IPS-20b (cell line): Measurements from ENCODE around the gene TXNDC5.

Source experiments
- H3K27ac ChIP-seq: one replicate; pipeline ENCODE4 v1.5.1; 2013; ENCODE audit warnings: low read length
- H3K27me3 ChIP-seq: 2 replicates; pipeline ENCODE4 v1.6.1; 2013; ENCODE audit warnings: mild to moderate bottlenecking, low read length, inconsistent platforms; ENCODE audit not compliant: insufficient read depth
- H3K36me3 ChIP-seq: 2 replicates; pipeline ENCODE4 v1.6.1; 2013; ENCODE audit warnings: low read depth, mild to moderate bottlenecking, inconsistent platforms, low read length, moderate library complexity; ENCODE audit not compliant: insufficient read depth
- H3K4me1 ChIP-seq: 2 replicates; pipeline ENCODE4 v1.6.1; 2013; ENCODE audit warnings: mild to moderate bottlenecking, control low read depth, inconsistent platforms, low read length, moderate library complexity; ENCODE audit not compliant: insufficient read depth
- H3K4me3 ChIP-seq: 2 replicates; pipeline ENCODE4 v1.5.1; 2013; ENCODE audit warnings: mild to moderate bottlenecking, low read length, inconsistent platforms
- H3K9ac ChIP-seq: 2 replicates; pipeline ENCODE4 v1.6.1; 2013; ENCODE audit warnings: low read depth, mild to moderate bottlenecking, inconsistent platforms, low read length, moderate library complexity
- H3K9me3 ChIP-seq: 2 replicates; pipeline ENCODE4 v1.6.1; 2013; ENCODE audit warnings: mild to moderate bottlenecking, low read depth, low read length, inconsistent platforms; ENCODE audit not compliant: insufficient read depth

Gene TXNDC5

DNA sequence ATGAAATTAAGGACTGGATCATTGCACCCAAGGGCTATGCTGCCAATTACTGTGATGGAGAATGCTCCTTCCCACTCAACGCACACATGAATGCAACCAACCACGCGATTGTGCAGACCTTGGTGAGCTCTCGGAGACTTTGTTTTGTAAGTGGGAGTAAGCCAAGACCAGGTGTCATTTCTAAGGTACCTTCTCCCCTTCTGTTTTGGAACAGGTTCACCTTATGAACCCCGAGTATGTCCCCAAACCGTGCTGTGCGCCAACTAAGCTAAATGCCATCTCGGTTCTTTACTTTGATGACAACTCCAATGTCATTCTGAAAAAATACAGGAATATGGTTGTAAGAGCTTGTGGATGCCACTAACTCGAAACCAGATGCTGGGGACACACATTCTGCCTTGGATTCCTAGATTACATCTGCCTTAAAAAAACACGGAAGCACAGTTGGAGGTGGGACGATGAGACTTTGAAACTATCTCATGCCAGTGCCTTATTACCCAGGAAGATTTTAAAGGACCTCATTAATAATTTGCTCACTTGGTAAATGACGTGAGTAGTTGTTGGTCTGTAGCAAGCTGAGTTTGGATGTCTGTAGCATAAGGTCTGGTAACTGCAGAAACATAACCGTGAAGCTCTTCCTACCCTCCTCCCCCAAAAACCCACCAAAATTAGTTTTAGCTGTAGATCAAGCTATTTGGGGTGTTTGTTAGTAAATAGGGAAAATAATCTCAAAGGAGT, 30.4 kb downstream of the TXNDC5 start:
- Histone ChIP-seq H3K4me1 (no peaks in the 10 kb centered on the region), H3K27ac (no peak overlapping the region), H3K9me3 (no peaks in the 10 kb centered on the region), H3K4me3 (no peak overlapping the region), H3K36me3 (peaks cover 56% of the 10 kb centered on the region), H3K27me3 (no peaks in the 10 kb centered on the region), H3K9ac (no peak overlapping the region)

DNA sequence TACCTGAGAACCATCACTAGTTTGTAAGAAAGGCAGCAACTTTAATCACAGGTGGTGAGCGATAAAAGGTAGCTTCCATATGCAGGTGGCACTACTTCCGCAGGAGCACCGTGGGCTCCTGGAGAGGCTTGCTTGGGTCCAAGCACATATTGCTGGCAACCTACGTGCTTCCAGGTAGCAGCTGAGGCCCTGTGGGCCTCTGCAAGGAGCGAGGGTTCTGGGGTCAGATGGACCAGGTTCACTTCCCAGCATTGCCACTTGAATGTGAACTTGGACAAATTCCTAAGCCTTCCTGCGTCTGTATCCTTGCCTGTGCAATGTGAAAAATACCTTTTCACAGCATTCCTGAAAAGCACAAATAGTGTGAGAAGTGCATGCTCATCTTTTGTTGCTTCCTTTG, 31.0 kb downstream of the TXNDC5 start:
- Histone ChIP-seq H3K4me3 (no peak overlapping the region), H3K27ac (no peak overlapping the region), H3K9ac (no peak overlapping the region), H3K9me3 (no peaks in the 10 kb centered on the region), H3K4me1 (no peaks in the 10 kb centered on the region), H3K36me3 (peaks cover 50% of the 10 kb centered on the region), H3K27me3 (no peaks in the 10 kb centered on the region)

DNA sequence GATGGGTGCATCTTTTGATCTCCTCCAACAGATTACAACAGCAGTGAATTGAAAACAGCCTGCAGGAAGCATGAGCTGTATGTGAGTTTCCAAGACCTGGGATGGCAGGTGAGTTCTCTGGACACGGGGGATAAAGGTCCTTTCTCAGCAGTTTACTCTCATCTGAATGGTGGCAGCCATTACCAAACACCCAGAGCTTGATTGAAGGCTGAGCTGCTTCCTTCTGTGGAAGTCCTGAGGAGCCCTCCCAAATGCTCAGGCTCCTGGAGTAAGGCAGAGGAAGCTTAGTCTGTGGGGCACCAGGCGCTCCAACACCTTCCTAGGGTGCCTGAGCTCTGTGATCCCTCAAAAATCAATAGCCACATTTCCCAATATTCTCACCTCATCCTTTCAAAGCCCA, 31.5 kb downstream of the TXNDC5 start:
- no peak overlapping the region for H3K9ac ChIP-seq
- peaks cover 45% of the 10 kb centered on the region for H3K36me3 ChIP-seq
- H3K27me3 ChIP-seq, result no peaks in the 10 kb centered on the region
- H3K4me3 ChIP-seq, result no peak overlapping the region
- no peak overlapping the region for H3K27ac ChIP-seq
- no peaks in the 10 kb centered on the region for H3K9me3 ChIP-seq
- H3K4me1 ChIP-seq, result no peaks in the 10 kb centered on the region

DNA sequence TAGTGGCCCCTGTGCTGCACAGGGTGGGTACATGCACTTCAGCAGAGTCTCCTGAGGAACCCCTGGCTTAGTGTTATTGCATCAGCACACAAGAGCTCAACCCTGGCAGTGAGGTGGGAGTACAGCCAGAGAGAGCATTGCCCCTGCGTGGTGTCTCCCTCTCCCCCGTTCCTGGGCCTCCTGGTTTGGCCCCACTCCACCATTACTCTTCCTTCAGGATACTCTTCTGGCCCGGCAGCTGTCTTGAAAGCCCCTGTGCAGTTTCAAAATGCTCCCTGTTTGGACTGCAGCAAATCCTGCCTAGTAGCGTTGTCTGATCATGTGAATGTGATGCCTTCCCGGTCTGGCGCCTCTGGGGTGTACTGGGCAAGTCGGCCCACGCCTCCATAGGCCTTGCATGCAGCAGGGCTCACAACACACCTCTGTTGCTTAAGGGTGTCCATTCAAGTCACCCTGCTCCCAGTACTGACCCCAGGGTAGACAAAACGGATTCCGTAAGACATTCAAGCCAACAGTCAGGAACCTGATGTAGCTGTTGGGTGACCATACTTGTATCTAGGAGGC, 32.1 kb downstream of the TXNDC5 start:
- no peaks in the 10 kb centered on the region for H3K4me1 ChIP-seq
- H3K27ac ChIP-seq, result no peak overlapping the region
- peaks cover 39% of the 10 kb centered on the region for H3K36me3 ChIP-seq
- no peak overlapping the region for H3K9ac ChIP-seq
- H3K27me3 ChIP-seq, result no peaks in the 10 kb centered on the region
- peaks cover under 1% of the 10 kb centered on the region; the same call in 1 of the 2 replicates for H3K9me3 ChIP-seq
- H3K4me3 ChIP-seq, result no peak overlapping the region

DNA sequence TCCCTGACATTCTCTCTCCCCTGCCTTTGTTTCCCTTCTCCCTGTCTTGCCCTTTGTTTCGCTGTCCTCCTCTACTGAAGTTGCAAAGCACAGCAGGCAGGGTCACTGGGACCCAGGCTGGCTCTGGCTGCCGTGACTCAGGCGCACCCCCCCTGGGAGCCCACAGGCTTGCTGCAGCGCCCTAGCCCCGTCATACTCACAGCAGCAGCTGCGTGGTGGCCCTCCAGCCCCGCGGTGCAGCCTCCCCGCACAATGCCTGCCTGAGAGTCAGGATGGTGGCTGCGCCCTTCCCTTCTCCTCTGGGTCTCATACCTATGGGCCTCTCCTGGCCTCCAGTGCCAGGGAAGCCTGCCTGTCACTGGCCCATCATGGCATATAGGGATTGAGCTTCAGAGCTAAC, 41.7 kb downstream of the TXNDC5 start:
- Histone ChIP-seq H3K27ac (no peak overlapping the region), H3K4me1 (no peaks in the 10 kb centered on the region), H3K4me3 (no peak overlapping the region), H3K9me3 (peaks cover 9% of the 10 kb centered on the region; the same call in 1 of the 2 replicates), H3K9ac (no peak overlapping the region), H3K36me3 (no peaks in the 10 kb centered on the region), H3K27me3 (no peaks in the 10 kb centered on the region)

DNA sequence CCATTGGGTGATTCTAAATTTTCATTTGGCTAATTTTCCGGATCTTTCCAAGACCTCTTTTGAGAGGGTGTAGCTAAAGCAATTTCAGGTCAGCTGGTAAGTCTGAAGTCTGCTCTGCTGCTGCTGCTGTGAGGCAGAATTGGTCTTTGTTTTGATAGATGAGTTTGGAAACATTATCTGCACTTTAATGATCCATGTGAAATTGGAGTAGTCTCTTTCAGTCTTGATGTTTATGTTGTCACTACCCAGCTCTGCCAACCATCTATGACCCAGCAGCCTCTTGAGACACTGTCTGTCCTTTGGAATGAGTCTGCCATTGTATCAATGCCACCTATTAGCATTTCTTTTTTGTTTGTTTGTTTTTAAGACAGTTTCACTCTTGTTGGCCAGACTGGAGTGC, 44.1 kb downstream of the TXNDC5 start:
- Histone ChIP-seq H3K4me3 (no peak overlapping the region), H3K9ac (no peak overlapping the region), H3K27me3 (no peaks in the 10 kb centered on the region)

DNA sequence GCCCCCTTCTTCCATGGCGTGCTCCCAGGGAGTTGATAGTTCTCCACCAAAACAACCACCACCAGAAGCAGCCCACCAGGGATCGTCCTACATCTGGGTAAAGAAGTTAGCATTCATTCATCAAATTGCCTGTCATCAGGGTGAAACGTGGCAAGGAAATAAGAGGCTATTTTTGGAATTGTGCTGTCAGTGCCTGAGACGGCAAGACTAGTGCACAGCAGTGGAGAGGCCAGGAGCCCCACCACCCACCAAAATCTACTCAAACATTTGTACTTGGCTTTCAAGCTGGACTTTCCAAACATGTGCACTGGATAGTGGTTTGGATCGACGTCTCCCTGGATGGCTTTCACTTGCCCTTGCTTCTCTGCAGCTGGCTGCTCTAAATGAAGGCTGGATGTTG, 44.8 kb downstream of the TXNDC5 start:
- no peak overlapping the region for H3K9ac ChIP-seq
- H3K27ac ChIP-seq, result no peak overlapping the region
- H3K4me3 ChIP-seq, result no peak overlapping the region
- H3K36me3 ChIP-seq, result no peaks in the 10 kb centered on the region
- no peaks in the 10 kb centered on the region for H3K27me3 ChIP-seq
- no peaks in the 10 kb centered on the region for H3K9me3 ChIP-seq
- no peaks in the 10 kb centered on the region for H3K4me1 ChIP-seq

More for the DNA sequence above, 44.1 kb downstream of the TXNDC5 start:
- no peaks in the 10 kb centered on the region for H3K9me3 ChIP-seq
- H3K4me1 ChIP-seq, result no peaks in the 10 kb centered on the region
- no peaks in the 10 kb centered on the region for H3K36me3 ChIP-seq
- H3K27ac ChIP-seq, result no peak overlapping the region

DNA sequence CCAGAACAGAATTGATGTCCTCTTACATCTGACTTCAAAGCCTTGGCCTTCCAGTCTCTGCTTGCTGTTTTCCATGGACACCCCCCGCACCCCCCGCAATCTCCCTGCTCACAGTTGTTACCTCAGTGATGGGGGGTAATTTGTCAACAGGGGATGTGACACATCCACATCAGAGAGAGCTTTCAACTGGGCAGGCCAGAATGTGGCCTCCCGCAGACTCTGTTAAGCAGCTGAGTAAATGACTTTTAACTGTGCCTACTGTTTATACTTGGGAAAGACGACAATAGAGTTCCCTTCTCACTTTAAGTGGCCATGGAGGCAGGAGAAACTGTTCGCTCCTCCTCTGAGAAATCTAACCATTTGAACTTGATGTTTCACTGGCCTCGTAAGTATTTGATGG, 51.0 kb downstream of the TXNDC5 start:
- Histone ChIP-seq H3K36me3 (no peaks in the 10 kb centered on the region), H3K4me3 (no peak overlapping the region), H3K4me1 (no peaks in the 10 kb centered on the region), H3K27ac (no peak overlapping the region), H3K9me3 (no peaks in the 10 kb centered on the region), H3K9ac (no peak overlapping the region), H3K27me3 (no peaks in the 10 kb centered on the region)

DNA sequence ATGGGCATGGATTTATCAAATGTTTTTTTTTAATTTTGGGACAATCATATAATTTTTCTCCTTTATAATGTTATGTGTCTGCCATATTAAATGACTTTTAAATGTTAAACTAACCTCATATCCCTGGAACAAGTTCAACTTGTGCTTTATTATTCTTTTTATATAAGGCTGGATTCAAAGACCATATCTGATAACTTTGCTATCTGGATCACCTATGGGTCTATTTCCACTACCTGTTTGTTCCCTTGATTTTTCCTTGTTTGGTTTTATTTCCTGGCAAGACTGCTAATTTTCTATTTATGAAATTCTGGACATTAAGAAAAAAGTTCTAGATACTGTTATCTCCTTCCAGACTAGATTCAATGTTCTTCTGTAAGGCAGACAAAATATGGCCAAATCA, 58.8 kb downstream of the TXNDC5 start:
- H3K27ac ChIP-seq, result no peak overlapping the region
- no peak overlapping the region for H3K4me3 ChIP-seq
- no peak overlapping the region for H3K9ac ChIP-seq
- no peaks in the 10 kb centered on the region for H3K36me3 ChIP-seq
- no peaks in the 10 kb centered on the region for H3K4me1 ChIP-seq
- H3K9me3 ChIP-seq, result peaks cover 29% of the 10 kb centered on the region
- H3K27me3 ChIP-seq, result no peaks in the 10 kb centered on the region

DNA sequence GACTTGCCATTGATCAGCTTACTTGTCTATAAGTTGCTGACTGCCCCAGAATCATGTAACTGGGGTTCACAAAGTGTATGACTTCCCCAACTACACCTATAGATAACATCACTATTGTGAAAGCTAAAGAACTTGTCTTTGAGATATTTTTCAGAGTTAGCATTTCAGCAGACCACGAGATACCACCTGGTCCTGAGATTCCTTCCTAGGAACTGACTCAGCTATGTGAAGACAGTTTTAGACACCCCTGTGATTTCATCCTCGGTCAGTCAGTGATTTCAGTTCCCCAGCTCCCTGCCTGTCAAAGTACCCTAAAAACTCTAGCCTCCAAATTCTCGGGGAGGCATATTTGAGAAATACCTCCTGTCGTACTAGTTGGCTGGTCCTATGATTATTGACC, 62.4 kb downstream of the TXNDC5 start:
- no peaks in the 10 kb centered on the region for H3K4me1 ChIP-seq
- H3K4me3 ChIP-seq, result no peak overlapping the region
- H3K27me3 ChIP-seq, result no peaks in the 10 kb centered on the region
- no peak overlapping the region for H3K9ac ChIP-seq
- H3K27ac ChIP-seq, result no peak overlapping the region
- H3K9me3 ChIP-seq, result peaks cover 27% of the 10 kb centered on the region
- no peaks in the 10 kb centered on the region for H3K36me3 ChIP-seq

DNA sequence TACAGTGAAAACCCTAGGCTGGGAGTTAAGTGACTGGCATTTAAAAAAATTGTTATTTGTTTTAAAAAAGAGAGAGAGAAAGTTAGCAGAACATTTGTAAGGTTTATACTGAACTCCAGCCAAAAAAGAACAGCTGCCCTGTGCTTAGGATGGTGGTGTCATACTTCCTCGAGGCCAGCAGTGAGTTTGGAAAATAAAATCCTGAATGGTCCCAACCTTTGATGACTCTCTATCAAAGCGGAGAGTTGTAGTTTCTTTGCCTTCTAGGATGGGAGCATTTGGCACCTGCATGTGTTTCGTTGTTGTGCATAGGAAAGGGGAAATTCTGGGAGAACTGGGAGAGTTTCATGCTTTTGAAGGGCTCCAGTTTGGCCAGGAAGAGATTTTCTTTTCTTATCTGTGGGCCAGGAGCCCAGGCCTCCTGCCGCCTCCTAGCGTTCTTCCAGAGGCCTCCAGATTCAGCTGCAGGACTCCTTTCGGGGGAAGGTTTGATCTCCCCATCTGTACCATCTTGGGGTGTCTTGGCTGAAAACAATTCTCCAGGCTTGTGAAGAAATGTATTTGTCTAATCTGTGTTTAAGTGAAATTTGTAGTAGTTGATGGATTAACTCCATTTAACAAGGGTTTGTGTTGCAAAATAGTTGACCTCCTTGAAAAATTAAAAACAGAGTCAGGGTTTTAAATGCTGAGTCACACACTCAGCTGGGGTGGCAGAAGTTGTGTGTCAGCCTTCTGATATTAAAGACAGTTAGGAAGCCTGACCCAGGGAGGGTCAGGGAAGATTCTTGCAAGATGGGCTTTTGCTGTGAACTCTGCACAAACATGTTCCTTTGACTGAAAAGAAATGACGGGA, 63.4 kb downstream of the TXNDC5 start:
- Histone ChIP-seq H3K9me3 (peaks cover 20% of the 10 kb centered on the region; the same call in 1 of the 2 replicates), H3K27ac (no peak overlapping the region), H3K4me1 (no peaks in the 10 kb centered on the region), H3K36me3 (no peaks in the 10 kb centered on the region), H3K9ac (no peak overlapping the region), H3K27me3 (no peaks in the 10 kb centered on the region), H3K4me3 (no peak overlapping the region)
